Measurements from ENCODE around the gene CHKA. TPM values are rescaled to one million over a fixed set of nuclear protein-coding genes. Genes with fewer than 3 reads are reported as not detected.

The CHKA gene
- total RNA-seq, 1 experiment from 2014 or later, result 63.0 TPM

DNA sequence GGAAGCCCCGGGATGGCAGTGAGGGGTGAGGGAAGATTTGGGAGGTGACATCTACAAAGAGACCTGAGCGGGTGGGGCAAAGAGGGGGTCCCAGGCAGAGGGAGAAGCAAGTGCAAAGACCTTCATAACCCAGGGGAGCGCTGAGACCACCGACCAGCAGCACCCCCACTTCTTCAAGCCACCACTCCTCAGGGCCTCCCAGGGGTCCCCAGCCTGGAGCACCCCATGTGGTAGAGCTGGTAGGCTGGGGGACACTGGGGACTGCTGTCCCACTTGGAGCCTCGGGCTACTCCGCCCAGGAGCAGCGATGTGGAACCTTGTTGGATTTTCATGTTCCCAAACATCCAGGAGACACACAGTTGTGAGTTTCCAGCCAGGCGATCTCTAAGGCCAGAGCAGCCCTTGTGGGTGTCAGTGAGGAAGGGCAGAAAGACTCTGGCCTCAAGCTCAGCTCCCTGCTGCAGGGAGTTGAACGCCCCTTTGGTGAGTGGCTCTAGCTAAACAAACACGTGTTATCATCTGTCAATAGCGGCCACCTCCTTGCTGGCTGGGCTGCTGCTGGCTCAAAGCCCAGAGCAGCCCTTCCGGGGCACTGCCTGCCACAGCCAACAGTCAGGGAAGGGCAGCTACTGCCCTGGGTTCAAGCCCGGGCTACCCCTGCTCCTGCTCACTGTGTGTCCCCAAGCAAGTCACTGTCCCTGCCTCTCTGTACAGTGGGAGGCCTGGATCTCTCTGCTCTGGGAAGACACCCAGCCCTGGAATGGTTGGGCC is 25.7 kb upstream of the CHKA start:
- no peak overlapping the region for H3K18ac ChIP-seq (ENCODE audit: insufficient read length, low read depth, low read length)
- H3K9ac ChIP-seq (ENCODE audit: extremely low read depth, insufficient read length, low read length), result no peak overlapping the region
- no peak overlapping the region for H2BK12ac ChIP-seq (ENCODE audit: insufficient read length, low read depth, low read length)
- no peak overlapping the region for H3K23ac ChIP-seq (ENCODE audit: insufficient read length, low read depth, low read length)
- H3K4me1 ChIP-seq (ENCODE audit: insufficient read depth, low read length), result no peaks in the 10 kb centered on the region
- no peak overlapping the region for H2BK120ac ChIP-seq (ENCODE audit: low read depth, low read length, poor library complexity, severe bottlenecking)
- H3K27me3 ChIP-seq (ENCODE audit: insufficient read depth, low read length), result no peaks in the 10 kb centered on the region
- no peak overlapping the region for H3K4me2 ChIP-seq (ENCODE audit: insufficient read depth, insufficient read length, low read length)
- Mint-ChIP-seq H3K36me3 (ENCODE audit: insufficient read depth in 1 of 3, low read depth in 3 of 3) (no peaks in the 10 kb centered on the region), H3K27me3 (ENCODE audit: low read depth) (no peaks in the 10 kb centered on the region), H3K27ac (no peak overlapping the region), H3K4me1 (peaks cover 0 to 6% of the 10 kb centered on the region in 2 experiments; a peak in 1 of 4 replicates), H3K4me3 (no peak overlapping the region), H3K9me3 (no peaks in the 10 kb centered on the region)
- H4K8ac ChIP-seq (replicated peaks; ENCODE audit: insufficient read length, low read depth, low read length), result no peak overlapping the region
- no peak overlapping the region for H4K5ac ChIP-seq (ENCODE audit: insufficient read length, low read depth, low read length)
- no peak overlapping the region for H3K56ac ChIP-seq (ENCODE audit: insufficient read length, low read depth, low read length)
- H3K27ac ChIP-seq (ENCODE audit: insufficient read length, low read depth, low read length), result no peak overlapping the region
- H2BK15ac ChIP-seq (ENCODE audit: low read depth, low read length), result no peak overlapping the region; the same call in 1 of the 2 replicates
- WGBS (ENCODE audit: extremely low coverage, insufficient read length, low lambda C conversion rate), result no CpG with 5 or more reads among the region's 13 CpGs
- H3K4ac ChIP-seq (ENCODE audit: low read depth, low read length), result no peak overlapping the region
- no peak overlapping the region for H4K91ac ChIP-seq (ENCODE audit: insufficient read length, low read depth, low read length)
- no peak overlapping the region for H3K14ac ChIP-seq (ENCODE audit: insufficient read depth, low read length)
- H3T11ph ChIP-seq (ENCODE audit: low read length), result no peak overlapping the region
- no peak overlapping the region for H2BK5ac ChIP-seq (ENCODE audit: insufficient read length, low read length)
- no peak overlapping the region for H2AFZ ChIP-seq (ENCODE audit: low read length)
- H3K23me2 ChIP-seq (ENCODE audit: insufficient read length, low read depth, low read length, poor library complexity, severe bottlenecking), result no peaks in the 10 kb centered on the region
- no peaks in the 10 kb centered on the region for H3K79me1 ChIP-seq (ENCODE audit: insufficient read depth, low read depth, low read length, poor library complexity, severe bottlenecking)
- H4K20me1 ChIP-seq (ENCODE audit: control insufficient read depth, insufficient read depth, insufficient read length), result no peaks in the 10 kb centered on the region
- no peak overlapping the region for H2BK20ac ChIP-seq (ENCODE audit: low read depth, low read length, poor library complexity, severe bottlenecking)
- no peaks in the 10 kb centered on the region for H3K9me3 ChIP-seq (ENCODE audit: control insufficient read depth, low read depth, low read length)
- TF ChIP-seq, protein P1, sequence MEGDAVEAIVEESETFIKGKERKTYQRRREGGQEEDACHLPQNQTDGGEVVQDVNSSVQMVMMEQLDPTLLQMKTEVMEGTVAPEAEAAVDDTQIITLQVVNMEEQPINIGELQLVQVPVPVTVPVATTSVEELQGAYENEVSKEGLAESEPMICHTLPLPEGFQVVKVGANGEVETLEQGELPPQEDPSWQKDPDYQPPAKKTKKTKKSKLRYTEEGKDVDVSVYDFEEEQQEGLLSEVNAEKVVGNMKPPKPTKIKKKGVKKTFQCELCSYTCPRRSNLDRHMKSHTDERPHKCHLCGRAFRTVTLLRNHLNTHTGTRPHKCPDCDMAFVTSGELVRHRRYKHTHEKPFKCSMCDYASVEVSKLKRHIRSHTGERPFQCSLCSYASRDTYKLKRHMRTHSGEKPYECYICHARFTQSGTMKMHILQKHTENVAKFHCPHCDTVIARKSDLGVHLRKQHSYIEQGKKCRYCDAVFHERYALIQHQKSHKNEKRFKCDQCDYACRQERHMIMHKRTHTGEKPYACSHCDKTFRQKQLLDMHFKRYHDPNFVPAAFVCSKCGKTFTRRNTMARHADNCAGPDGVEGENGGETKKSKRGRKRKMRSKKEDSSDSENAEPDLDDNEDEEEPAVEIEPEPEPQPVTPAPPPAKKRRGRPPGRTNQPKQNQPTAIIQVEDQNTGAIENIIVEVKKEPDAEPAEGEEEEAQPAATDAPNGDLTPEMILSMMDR (conservative IDR thresholded peaks at IDR 0.05), result no peak
- no peak for DNase-seq
- H3K79me2 ChIP-seq (ENCODE audit: insufficient read depth, low read length), result no peaks in the 10 kb centered on the region
- H2AK5ac ChIP-seq (ENCODE audit: insufficient read length, low read length), result no peak overlapping the region

Data from H9 (cell line).